Activated CD4-positive, alpha-beta T cell treated with anti-CD3 and anti-CD28 coated beads, Interleukin-10, Interleukin-2, amounts not matched to agents 100 ng/mL and 50 ng/mL, durations not matched to agents 16 hours and 8 hours (primary cell): Measurements from ENCODE around the gene KIAA0319L.
A peak's percentile ranks its signal among the peaks of the same experiment; 100 is the strongest.
"Not testable (repeated sequence)": the region's sequence is repeated elsewhere in the genome, so short reads cannot be mapped to it uniquely, and the experiment has no call there.

Experiments used
- DNase-seq: peaks from one replicate; pipeline ENCODE4 v3.0.0-alpha.2; 2020

KIAA0319L gene

GRCh38 chr1:35557118-35557610 lies at the start of gene KIAA0319L:
Gene KIAA0319L, minus strand, starts transcription at chr1:35557403. Its CDS starts 2,912 bp downstream, at chr1:35554491.
- peak; percentile 87 for DNase-seq

- no peak for DNase-seq
These were observed 48.6 kb upstream of the KIAA0319L start for GRCh38 chr1:35605867-35606182.

- DNase-seq = no peak
These were observed 48.1 kb upstream of the KIAA0319L start for GRCh38 chr1:35605071-35605866.

GRCh38 chr1:35603941-35604340 lies 46.7 kb upstream of the KIAA0319L start:
- no peak for DNase-seq

GRCh38 chr1:35603468-35603867 lies 46.3 kb upstream of the KIAA0319L start:
- DNase-seq = no peak

- DNase-seq = no peak
These were observed 43.4 kb upstream of the KIAA0319L start for GRCh38 chr1:35600593-35600992.

DNA sequence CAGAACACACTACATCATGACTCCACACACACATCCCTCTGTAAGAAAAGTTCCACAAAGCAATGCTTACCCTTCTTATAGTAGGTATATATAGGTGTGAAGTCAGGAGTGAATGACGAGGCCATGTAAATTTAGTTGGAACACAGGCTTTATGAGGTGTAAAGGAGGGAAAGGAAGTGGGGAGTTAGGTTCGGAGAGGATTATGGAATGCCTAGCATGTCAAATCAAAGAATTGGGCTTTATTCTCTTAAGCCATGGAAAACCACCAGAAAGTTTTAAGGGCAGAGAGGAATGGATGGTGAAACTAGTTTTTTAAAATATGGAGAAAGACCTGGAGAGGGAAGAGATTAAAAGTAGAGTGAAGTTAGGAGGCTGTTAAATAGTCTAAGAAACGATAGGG lies 42.2 kb upstream of the KIAA0319L start:
- no peak for DNase-seq

DNA sequence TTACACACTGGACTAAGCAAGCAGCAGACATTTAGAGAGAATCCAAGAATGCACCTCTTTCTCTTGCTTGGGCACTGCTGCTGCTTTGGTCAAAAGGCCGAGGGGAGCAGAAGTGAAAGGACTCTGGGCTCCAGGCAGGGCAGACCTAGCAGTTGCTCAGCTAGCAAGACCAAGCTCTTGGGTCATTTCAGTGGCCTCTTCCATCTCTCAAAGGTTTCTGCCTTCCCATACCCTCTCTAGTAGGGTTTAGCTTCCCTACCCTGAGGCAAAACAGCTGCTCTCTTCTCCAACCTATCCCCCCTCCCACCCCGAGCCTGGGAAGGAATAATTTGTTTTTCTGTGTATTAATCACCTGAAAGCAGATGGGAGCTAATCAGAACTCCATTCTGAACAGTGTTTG lies 41.7 kb upstream of the KIAA0319L start:
- DNase-seq = no peak

DNA sequence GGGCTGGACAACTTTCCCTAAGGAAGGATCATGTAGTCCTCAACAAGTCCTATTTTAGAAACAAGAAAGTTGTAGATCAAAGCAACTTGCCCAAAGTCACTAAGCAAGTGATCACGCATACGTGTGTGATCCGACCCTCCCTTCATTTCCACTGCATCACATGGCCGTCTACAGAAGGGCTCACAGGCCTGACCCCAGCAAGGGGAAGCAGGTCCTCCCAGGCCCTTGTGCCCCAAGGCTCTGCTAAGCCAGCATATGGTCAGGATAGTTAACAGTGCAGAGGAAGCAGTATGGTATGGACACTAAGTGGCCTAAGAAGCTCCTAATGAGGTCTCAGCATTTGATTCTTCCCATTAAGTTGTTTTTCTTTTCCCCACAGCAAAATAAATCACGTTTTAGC lies 40.7 kb upstream of the KIAA0319L start:
- DNase-seq = no peak

DNA sequence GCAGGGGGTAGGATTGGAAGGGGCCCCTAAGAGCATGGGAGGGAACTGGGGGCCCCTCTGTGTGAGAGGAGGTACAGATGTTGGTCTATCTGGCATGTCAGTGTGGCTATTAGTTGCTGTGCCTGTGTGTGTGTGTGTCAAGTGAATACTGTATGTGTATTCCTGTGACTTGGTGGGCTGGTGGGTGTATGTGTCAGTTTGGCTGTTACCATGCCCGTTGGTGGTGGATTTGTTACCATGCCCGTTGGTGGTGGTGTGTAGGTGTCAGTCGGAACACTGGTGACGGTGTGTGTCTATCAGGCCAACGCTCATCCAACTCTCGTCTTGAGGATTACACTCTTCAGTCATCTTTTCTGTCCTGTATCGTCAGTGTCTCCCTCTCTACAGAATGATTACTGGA lies 38.5 kb upstream of the KIAA0319L start:
- no peak for DNase-seq

DNA sequence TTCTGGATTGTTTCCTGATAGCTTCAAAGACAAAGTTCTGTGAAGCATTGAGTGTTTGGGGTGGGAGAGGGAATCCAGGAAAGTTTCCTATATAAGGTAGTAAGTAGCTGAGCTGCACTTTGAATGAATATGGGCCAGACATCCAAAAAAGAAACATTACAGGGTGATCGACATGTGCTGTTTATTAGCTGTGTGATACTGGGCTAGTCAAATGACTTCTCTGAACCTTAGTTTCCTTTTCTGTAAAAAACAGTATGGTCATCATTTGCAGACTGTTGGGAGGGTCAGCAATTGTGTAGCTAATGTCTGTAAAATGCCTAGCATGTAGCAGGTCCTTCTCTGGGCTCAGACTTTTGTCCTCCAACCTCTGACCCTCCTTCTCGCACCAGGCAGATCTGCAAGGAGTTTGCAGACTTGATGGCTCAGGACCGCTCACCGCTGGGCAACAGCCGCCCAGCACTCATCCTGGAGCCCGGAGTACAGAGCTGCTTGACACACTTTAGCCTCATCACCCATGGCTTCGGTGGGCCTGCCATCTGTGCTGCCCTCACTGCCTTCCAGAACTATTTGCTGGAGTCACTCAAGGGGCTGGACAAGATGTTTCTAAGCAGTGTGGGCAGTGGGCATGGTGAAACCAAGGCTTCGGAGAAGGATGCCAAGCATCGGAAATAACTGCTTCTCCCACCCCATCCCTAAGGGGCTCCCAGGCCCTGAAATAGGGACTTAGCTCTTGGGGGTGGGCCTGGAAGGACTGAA lies 37.0 kb upstream of the KIAA0319L start:
- DNase-seq = no peak

GRCh38 chr1:35592991-35593769 lies 36.0 kb upstream of the KIAA0319L start:
- no peak for DNase-seq

- DNase-seq = no peak
These were observed 34.0 kb upstream of the KIAA0319L start for GRCh38 chr1:35591211-35591610.

- DNase-seq = no peak
These were observed 33.4 kb upstream of the KIAA0319L start for GRCh38 chr1:35590476-35591040.

DNA sequence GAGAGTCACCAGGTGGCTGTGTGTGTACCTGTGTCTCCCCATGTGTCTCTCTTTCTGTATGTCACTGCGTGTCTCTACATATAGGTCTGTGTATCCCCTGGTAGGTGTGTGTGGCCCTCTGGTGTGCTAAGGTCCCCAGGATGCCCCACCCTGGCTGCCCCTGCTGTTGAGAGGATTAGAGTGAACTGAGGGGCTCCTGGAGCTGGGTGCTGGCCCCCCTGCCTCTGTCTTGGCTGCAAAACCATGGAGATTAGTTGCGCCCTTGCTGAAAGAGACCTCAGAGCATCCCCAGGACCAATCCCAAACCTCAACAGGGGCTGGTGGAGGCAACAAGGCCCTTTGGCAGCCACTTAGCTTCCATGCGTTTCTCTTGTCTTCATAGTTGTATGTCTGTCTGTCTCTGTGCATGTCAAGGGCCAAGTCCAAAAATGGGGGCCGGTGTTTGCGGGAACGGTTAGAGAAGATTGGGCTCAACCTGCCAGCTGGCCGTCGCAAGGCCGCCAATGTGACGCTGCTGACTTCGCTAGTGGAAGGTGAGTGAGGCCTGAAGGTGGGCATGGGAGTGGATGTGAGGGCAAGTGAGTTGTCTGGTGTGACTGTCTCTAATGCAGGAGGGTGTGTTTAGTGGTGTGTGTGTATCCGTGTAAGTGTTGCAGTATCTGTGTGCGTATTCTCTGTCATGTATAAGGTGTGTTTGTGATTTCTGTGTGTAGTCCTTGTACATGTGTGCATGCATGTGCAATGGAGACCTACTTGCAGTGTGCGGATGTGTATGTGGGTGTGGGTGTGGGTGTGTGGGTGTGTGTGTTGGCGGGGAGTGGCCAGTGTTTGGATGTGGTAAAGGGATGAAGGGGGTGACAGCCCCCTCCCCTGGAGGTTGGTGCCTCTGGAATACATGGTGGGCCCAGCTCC lies 32.6 kb upstream of the KIAA0319L start:
- DNase-seq = no peak

DNA sequence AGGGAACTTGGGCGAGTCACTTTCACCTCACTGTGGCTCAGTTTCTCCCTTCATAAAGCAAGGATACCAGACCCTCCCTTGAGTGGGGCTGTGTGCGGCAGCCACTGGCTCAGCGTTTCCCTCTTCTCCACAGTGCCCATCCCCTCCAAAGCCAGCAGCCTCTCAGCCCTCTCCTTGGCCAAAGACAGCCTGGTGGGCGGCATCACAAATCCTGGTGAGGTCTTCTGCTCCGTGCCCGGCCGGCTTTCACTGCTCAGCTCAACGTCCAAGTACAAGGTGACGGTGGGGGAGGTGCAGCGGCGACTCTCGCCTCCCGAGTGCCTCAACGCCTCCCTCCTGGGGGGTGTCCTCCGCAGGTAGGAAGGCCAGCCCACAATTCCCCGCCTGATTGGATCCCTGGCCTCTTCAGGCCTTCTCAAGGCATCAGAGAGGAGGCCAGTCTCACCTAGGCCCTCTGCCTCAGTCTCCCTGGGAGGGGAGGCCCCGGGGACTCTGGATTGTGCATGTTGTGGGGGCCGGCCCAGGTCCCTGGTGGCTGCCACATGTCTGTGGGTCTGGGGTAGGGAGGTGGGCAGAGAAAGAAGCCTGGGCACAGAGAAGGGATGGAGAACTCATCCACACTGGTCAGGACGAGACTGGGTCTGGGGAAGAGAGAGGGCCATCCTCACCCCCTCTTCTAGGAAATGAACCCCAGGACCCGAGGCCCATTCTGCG lies 31.2 kb upstream of the KIAA0319L start:
- DNase-seq = no peak

- no peak for DNase-seq
These were observed 30.5 kb upstream of the KIAA0319L start for GRCh38 chr1:35587736-35588135.

GRCh38 chr1:35586808-35587207 lies 29.6 kb upstream of the KIAA0319L start:
- no peak for DNase-seq

GRCh38 chr1:35585805-35586204 lies 28.6 kb upstream of the KIAA0319L start:
- not testable (repeated sequence) for DNase-seq

DNA sequence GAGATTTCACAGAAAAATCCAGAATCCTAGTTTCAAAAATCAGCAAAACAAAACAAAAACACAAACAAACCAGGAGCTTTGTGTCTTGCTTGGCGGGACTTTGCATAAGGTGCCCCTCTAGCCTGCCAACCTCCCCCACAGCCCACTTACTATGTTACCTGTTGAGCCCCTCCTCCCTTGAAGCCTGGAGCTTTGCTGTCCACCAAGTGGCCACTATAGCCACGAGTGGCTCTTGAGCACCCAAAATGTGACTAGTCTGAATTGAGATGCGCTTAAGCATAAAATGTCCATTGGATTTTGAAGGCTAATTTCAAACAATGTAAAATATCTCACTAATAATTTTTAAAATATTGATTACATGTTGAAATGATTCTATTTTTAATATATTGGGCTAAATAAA lies 28.1 kb upstream of the KIAA0319L start:
- DNase-seq = no peak

DNA sequence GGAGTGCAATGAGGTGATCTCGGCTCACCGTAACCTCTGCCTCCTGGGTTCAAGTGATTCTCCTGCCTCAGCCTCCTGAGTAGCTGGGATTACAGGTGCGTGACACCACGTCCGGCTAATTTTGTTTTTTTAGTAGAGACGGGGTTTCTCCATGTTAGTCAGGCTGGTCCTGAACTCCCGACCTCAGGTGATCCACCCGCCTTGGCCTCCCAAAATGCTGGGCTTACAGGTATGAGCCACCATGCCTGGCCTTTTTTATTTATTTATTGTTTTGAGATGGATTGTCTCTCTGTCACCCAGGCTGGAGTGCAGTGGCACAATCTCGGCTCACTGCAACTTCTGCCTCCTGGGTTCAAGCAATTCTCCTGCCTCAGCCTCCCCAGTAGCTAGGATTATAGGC lies 24.4 kb upstream of the KIAA0319L start:
- DNase-seq = not testable (repeated sequence)
